Dermis microvascular lymphatic vessel endothelial cell (primary cell): ENCODE results near the gene SCAMP2. TPM values are rescaled to one million over a fixed set of nuclear protein-coding genes. Genes with fewer than 3 reads are reported as not detected.

Experiments used
- DNase-seq, 2 donors: peaks; one replicate each; pipeline versions ENCODE4 v3.0.0 to v3.0.0-alpha.2; 2010; ENCODE audit warnings: low read depth in 2 of 2
- total RNA-seq: library from RNA; depleted of rRNA; stranded (reverse); fragments of >200 nt; gene quantifications from 2 replicates; pipeline ENCODE4 v1.2.1, GENCODE V29; 2014

SCAMP2 gene
- total RNA-seq, 1 donor from 2014 or later: 12.3 TPM

DNA sequence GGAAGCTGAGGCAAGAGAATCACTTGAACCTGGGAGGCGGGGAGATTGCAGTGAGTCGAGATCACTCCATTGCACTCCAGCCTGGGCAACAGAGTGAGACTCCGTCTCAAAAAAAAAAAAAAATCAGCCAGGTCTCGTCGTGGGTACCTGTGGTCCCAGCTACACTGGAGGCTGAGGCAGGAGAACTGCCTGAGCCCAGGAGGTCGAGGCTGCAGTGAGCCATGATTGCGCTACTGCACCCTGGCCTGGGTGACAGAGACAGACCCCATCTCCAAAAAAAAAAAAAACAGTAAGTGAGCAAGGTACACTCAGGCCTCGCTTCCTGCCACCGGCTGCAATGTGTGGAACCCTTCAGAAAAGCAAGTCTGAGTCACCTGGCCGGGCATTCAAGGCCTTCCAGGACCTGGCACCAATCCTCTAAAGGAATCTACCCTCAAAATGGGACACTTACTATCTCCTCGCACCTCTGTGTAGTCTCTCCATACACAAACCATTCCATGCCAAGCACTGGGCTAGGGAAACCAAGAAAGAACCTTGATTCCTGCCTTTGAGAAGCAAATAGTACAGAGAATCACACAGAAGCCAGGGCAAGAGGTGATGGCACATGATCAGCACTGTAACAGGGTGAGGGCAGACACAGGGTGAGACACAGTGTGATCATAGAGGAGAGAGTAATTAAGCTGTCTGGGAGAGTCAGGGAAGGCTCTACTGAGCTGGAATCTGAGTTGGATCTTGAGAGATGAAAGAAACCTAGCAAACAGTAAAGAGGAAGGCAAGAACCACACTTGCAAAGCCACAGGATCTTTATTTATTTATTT is 9.7 kb downstream of the SCAMP2 start:
- DNase-seq: peak in 1 of 2 donors; percentile 30

DNA sequence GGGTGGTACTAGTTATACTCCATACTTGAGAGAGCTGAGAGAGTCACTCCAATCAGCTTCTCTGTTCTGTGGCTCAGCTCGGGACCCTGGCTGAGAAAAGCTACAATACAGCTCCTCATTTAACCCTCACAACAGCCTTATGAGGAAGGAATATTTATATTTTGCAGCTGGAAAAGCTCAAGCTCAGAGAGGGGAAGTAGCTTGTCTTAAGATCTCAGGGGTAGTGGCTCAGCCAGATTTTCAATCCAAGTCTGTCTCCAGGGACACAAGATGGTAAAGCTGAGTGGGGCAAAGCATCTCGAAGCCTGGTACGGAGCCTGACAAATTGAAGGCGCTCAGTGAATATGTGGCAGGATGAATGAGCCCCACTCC is 14.8 kb downstream of the SCAMP2 start:
- no peak for DNase-seq

GRCh38 chr15:74857671-74858368 is 15.3 kb downstream of the SCAMP2 start:
- no peak for DNase-seq

- DNase-seq: no peak
These were observed 16.0 kb downstream of the SCAMP2 start for GRCh38 chr15:74857082-74857655.

GRCh38 chr15:74856537-74856936 is 16.6 kb downstream of the SCAMP2 start:
- DNase-seq: no peak

GRCh38 chr15:74855857-74856256 is 17.3 kb downstream of the SCAMP2 start:
- no peak for DNase-seq

- no peak for DNase-seq
These were observed 18.6 kb downstream of the SCAMP2 start for GRCh38 chr15:74854453-74855022.

- no peak for DNase-seq
These were observed 21.2 kb downstream of the SCAMP2 start for GRCh38 chr15:74851960-74852359.

DNA sequence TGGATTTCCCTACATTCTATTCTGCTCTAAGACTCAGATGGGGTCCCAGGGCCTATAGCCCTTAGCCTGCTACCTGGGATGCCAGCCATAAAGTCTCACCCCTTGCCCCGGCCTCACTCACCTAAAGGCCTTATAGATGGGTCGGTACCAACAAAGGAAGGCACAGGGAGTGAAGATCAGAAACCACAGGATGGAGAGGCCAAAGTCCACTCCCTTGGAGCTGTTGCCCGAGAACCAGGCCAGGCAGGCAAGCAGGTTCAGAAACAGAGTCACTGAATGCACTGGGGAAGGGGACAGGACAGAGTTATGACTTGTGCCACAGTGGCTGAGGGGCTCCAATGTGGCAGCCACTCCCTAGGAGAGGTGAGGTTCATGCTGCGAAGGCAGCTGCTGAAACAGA is 22.8 kb downstream of the SCAMP2 start:
- no peak for DNase-seq

- DNase-seq: no peak
These were observed 25.7 kb downstream of the SCAMP2 start for GRCh38 chr15:74847432-74847831.

DNA sequence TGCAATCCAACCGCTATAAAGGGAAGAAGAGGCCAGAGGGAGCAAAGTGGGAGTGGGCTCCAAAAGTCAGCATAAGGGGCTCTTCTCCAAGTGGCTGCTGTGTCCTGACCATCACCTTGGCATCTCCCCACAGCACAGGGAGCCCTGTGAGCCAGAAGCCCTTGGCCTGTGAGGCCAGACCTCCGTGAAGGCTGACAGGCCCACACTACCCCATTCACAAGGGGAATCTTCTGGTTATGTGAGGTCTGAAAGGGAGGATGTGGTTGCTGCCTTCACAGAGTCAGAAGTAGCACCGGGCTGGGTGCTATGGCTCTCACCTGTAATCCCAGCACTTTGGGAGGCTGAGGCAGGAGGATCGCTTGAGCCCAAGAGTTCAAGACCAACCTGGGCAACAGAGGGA is 27.6 kb downstream of the SCAMP2 start:
- DNase-seq: no peak

- no peak for DNase-seq
These were observed 28.0 kb downstream of the SCAMP2 start for GRCh38 chr15:74845208-74845568.

- DNase-seq: no peak
These were observed 28.6 kb downstream of the SCAMP2 start for GRCh38 chr15:74844319-74845207.

DNA sequence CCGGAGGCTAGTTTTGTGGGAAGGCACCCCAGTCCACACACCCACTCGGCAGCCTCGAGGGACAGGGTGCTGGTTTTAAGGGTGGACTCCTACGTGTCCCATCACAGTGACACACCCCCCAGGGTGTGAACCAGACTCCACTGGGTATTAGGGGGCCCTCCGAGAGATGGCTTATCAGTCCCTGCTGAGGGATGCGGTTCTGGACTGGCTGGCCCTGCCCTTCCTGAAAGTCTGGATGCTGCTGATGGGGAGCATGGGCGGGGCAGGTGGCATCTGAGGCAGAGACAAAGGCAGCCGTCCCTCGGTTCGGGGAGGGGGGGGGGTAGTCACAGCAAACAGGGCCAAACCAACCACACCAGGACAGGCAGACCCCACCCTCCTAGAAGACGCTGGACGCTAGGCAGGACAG is 29.3 kb downstream of the SCAMP2 start:
- no peak for DNase-seq

GRCh38 chr15:74843445-74843828 is 29.7 kb downstream of the SCAMP2 start:
- DNase-seq: no peak

GRCh38 chr15:74842581-74843444 is 30.4 kb downstream of the SCAMP2 start, which contains the start of gene ULK3:
ULK3 (minus strand) TSS chr15:74843156; CDS start chr15:74843105, 51 bp downstream.
- DNase-seq: peak; percentile 40 to 85

- DNase-seq: no peak
These were observed 31.2 kb downstream of the SCAMP2 start for GRCh38 chr15:74841891-74842373.

GRCh38 chr15:74840851-74841775 is 32.1 kb downstream of the SCAMP2 start:
- DNase-seq: no peak
